NCI-H1105 (cell line): ENCODE data around the gene HSD17B2.
"Not testable (repeated sequence)": the region's sequence is repeated elsewhere in the genome, so short reads cannot be mapped to it uniquely, and the experiment has no call there.

Experiments
- DNase-seq: peaks from one replicate; lab custom pipeline; 2025; lab: John Stamatoyannopoulos, UW

Gene HSD17B2

DNA sequence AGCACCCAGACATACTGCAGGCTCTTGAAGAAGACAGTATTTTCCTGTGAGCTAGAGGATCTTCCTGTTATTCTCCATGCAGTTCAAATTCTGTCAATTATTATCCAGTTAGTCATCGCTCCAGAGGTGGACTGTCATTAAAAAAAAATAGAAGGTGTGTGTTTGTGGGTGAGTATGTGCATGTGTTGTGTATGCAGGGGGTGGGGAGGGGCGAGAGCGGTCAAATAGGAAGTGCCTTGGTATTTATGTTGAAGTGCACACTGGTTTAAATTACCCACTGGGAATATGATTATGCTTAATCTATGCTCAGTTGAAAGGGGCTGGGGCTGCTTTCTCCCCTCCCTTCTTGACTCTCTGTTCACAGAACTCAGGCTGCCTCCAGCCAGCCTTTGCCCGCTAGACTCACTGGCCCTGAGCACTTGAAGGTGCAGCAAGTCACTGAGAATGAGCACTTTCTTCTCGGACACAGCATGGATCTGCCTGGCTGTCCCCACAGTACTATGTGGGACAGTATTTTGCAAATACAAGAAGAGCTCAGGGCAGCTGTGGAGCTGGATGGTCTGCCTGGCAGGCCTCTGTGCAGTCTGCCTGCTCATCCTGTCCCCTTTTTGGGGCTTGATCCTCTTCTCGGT lies at the start of gene HSD17B2:
Gene HSD17B2, plus strand, starts transcription at position 273 of the 632 bp plus-strand sequence. Its CDS starts 172 bp downstream, at position 445.
- DNase-seq = no peak

- no peak for DNase-seq
These were observed 47.9 kb upstream of the HSD17B2 start for GRCh38 chr16:81987121-81987520.

DNA sequence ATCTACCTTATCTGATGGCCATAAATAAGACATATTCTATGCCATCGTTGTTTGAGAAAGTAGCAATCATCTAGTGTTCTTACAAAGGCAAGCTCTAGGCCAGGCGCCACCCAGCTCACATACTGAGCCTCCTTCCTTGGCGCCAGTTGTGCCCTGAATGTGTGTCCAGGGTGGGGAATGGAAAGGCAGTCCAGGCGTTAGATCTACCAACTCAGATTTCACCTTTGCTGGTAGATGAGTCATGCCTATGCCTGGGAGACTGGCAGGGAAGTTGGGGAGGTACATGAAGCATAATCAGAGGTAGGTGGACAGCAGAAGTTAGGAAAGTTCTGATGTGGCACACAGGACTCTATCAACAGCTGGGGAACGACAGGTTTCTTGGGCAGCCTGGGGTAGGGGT lies 47.3 kb upstream of the HSD17B2 start:
- no peak for DNase-seq

DNA sequence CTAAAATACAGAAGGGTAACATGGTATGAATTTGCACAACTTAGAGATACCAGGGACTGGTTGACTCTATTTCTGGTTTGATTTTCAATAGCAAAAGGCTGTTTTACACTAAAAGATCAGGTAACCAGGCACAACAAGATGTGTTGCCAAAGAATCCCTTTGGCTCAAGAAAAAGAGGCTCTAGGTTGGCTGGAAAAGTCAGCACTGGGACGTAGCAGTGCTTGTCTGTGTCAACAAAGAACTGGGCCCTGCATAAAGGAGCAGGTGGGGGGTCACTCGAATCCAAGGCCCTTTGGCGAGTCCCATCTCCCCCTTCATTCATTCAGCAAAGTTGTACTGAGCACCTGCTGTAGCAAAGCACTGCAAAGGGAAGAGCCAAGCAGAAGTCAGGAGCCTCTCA lies 42.2 kb upstream of the HSD17B2 start:
- DNase-seq = no peak

DNA sequence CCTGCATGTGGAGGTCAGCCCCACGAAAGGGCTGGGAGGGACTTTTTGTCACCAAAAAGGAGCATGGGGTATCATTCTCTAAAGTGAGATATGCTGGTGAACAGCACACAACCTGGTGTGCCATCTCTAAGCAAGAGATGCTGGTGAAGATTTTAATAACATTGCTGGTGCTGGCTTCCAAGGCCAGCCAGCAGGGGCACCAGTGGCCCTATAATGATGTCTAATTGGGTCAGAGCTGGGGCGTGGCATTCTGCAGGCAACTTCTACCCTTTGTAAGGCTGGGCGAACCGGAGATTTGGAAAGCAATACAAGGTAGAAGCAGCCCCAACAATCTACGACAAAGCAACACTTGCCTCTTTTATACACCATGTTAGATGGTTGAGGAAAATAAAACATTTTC lies 40.6 kb upstream of the HSD17B2 start:
- DNase-seq = no peak

GRCh38 chr16:81995651-81996050 lies 39.4 kb upstream of the HSD17B2 start:
- DNase-seq = no peak

DNA sequence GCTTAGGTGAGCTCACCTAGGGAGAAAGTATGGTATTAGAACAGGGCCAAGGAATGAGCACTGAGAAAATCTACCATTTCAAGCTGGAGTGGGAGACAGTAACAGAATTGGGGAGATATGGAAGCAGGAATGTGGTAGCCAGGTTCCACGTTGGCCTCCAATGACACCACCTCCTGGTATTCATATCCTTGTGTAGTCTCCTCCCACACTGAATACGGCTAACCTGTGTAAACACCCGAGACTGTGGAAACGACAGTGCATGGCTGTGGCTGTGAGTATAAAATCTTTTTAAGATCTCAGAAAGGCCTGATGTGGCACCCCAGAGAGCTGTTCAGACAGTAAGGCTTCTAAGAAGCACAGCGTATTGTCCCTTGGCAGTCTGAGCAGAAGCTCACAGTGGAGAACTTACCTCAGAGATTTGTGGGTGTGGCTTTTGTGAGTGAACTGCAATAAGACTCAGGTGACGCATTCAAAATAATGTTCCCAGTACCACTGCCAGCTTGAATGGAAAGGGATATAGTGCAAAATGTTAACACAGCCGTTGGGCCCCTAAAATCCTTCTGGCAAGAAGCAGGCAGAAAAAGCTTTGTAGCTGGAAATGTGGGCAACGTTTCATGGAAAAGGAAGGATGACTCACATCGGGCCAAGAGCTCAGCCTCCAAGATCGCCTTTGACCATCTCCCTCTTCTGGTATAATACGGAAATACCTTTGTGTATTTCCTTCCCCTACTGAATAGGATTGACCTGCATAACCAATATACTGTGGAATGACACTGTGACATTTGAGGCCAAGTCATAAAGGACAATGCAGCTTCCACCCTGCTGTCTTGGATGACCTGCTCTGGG lies 38.2 kb upstream of the HSD17B2 start:
- DNase-seq = no peak

DNA sequence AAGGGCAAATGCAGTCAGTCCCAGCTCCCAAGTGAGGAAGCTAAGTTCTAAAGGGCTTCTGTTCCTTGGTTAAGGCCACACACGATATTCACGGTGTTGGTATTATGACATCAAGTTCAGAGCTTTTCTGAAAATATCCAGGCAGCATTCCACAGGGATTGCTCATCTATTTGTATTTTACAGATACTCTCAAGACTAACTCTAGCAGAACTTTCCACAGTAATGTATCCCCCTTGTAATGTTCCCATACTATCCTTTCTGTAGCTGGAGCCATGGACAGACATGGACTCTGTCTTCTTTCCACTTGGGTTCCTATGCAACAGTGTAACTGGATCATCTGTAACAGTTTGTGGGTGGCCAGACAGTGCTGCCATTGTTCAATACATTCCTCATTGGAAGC lies 37.3 kb upstream of the HSD17B2 start:
- no peak for DNase-seq

DNA sequence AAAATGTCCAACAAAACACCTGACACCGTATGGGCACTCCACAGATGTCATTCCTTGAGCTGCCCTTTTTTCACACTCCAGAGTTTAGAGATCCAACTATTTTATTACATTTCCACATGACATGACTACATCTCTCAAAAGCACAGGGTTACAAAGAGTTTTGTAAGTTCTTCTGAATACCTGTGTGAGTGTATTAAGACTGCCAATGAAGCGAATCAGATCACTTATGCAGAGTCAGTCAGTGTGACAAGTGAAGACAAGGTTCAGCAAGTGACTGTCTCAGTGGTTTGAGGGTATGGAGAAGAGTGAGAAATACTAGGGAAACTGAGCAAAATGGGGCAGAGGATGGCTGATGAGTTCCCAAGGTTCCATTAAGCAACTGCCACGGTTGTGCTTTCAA lies 32.2 kb upstream of the HSD17B2 start:
- DNase-seq = no peak

DNA sequence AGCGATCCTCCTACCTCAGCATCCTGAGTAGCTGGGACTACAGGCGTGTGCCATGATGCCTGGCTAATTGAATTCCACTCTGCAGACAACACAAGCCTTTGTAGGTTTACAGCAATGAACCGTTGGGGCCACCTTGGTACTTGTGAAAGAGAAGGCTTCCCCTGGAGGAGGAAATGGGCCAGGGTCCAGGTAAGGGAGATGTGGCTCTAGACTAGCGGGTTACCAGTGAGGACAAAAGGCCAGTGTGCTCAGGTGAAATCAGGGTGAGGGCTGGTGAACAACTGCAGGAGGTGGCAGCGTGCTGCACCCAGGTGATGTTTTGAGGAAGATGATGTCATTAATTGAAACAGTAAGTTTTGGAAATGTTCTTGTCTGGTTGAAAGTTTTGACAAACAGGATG lies 30.5 kb upstream of the HSD17B2 start:
- no peak for DNase-seq

DNA sequence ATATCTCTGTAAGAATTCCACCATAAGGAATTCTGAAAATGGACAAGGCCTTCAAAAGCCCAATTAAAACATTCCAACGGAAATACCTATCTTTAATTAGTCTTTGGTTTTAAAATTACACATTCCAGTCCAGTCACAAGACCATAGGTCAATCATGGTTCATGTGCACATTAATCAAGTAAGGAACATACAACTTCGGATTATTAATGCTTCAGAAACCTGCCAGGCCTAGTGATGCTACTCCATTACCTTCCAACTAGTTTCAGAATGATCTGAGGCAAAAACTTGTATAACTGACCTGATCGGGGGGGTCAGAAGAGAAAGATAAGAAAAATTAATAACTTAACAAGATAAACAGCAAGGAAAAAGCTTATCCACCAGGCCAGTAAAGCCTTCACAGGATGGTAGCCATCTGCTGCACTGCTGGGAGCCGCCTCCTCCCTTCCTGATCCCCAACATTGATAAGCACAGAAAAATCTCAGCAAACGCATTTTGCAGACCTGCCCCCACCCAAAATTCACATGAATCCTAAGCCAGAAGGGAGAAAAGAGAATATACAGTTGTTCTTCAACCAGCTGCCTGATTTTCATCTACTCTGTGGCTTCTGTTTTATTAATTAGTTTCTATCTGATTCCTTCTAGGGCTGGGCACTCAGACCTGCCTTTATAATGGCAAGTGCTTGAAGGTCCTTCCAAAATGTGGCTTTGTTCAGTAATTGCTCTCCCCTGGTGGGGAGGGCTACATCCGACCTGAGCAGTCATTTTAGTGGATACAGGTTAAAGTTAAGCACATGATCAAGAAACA lies 29.8 kb upstream of the HSD17B2 start:
- DNase-seq = no peak

GRCh38 chr16:82006036-82006435 lies 29.0 kb upstream of the HSD17B2 start:
- no peak for DNase-seq

DNA sequence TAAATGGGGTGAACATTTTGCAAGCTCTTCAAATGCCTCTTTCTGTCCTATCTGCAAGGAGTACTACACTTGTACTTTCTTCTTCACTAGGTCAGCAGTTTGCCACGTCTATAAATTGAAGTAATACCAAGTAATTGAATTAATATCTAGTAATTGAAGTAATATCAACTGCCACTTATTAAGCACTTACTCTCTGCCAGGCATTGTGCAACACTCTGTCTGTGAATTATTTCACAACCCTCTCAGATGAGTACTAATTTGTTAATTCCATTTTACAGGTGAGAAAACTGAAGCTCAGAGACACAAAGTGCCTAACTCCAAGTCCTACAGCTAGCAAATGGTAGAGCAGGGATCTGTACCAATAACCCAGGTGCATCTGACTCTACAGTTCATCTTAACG lies 27.9 kb upstream of the HSD17B2 start:
- DNase-seq = no peak

DNA sequence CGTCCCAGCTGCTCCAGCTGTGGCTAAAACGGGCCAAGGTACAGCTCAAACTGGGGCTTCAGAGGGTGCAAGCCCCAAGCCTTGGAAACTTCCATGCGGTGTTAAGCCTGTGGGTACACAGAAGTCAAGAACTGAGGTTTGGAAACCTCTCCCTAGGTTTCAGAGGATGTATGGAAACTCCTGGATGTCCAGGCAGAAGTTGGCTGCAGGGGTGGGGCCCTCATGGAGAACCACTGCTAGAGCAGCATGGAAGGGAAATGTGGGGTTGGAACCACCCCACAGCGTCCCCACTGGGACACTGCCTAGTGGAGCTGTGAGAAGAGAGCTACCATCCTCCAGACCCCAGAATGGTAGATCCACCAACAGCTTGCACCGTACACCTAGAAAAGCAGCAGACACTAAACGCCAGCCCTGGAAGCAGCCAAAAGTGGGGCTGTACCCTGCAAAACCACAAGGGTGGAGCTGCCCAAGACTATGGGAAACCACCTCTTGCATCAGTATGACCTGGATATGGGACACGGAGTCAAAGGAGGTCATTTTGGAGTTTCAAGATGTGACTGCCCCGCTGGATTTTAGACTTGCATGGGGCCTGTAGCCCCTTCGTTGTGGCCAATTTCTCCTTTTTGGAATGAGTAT lies 26.0 kb upstream of the HSD17B2 start:
- no peak for DNase-seq

GRCh38 chr16:82009789-82010188 lies 25.3 kb upstream of the HSD17B2 start:
- not testable (repeated sequence) for DNase-seq

- DNase-seq = no peak
These were observed 24.4 kb upstream of the HSD17B2 start for GRCh38 chr16:82010649-82011048.

DNA sequence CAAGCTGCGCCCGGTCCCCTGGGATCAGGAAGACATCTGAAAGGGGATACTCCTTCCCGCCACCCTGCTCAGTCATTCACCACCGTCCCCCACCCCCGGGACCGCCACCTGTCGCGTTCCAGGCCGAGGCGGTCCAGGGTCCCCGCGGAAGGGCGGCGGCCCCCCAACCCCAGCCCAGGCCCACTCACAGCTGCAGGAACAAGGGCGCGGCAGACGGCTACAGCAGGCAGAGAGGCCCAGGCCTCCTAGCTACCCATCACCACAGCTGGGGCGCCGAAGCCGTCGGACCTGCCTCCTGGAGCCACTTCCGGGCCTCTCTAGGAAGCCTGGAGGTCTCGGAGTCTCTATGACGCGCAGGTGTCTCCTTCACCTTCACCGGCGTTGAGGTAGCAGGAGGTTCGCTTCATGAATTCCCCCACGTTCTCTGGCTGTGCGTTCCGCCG lies 23.8 kb upstream of the HSD17B2 start, which contains the start of gene SDR42E1:
Gene SDR42E1, minus strand, starts transcription at position 272 of the 443 bp plus-strand sequence. CDS start 10,612 bp downstream, outside the sequence.
- peak; percentile 60 for DNase-seq

DNA sequence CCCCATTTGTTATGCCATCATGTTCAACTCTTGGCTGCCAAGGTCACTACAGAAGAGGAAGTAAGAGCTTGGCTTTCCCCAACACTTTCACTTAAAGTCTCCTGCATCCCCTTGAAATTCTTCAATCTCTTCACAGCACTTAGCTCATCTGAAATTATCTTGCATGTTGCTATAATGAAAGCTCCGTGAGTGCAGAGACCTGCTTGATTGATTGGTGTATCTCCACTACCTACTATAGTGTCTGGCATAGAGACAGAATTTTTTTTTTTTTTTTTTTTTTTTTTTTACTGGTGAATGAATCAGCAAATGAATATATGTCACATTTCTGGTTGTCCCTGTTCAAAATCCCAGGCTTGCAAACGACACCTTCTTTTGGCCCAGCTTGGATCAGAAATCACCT lies 21.9 kb upstream of the HSD17B2 start:
- DNase-seq = no peak

- DNase-seq = no peak
These were observed 18.8 kb upstream of the HSD17B2 start for GRCh38 chr16:82016263-82016662.

GRCh38 chr16:82016964-82017363 lies 18.1 kb upstream of the HSD17B2 start:
- no peak for DNase-seq

GRCh38 chr16:82017911-82018568 lies 17.0 kb upstream of the HSD17B2 start:
- DNase-seq = no peak
